ENCODE results near the gene HMGA1.

DNA sequence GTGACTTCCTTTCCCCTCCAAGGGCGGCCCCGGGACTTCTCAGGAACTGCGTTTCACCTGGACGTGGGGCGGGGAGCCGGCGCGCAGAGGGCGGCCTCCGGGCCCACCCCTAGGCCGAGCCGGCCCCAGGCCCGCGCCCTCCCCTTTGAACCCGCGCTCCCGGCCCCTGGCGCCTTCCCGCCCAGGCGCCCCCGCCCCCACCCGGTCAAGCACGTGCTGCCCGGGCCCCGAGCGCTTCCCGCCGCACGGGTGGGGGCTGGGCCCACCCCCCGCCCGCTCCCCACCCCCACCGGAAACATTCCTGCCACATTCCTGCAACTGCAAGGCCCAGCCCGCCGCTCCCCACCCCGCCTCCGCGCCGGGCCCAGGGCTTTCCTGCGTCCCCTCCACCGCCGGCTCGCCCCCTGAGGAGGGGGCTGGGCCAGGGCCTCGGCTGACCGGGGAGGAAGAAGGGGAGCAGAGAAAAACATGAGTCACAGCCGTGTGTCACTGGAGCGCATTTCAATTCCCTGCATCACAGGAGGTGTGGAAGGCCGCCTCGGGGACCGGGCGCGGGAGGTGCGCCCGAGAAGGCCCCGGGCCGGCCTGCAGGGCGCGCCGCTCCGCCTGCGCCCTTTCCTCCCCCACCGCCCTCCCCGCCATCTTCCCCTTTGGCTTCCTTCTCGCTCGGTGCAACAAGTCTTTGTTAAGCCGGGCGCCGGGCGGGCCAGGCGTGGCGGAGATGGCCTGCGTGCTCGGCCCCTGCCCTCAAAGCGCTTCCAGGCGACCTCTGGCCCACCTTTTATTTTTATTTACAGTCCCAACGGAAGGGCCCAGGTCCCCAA lies 1.2 kb upstream of the HMGA1 start:
- TF ChIP-seq CTCF (IDR thresholded peaks at IDR 0.05) (no peak), POLR2A (IDR thresholded peaks at IDR 0.05) (no peak)

Data from right lobe of liver (tissue), 4 donors.